Prostate gland (tissue), 2 donors: Measurements from ENCODE around the gene DUOX1. TPM values are rescaled to one million over a fixed set of nuclear protein-coding genes. Genes with fewer than 3 reads are reported as not detected.

Experiments used
- DNase-seq: peaks from one replicate; pipeline ENCODE4 v3.0.0-alpha.2; 2019; ENCODE audit warnings: low spot score
- H3K27ac ChIP-seq, 2 donors: fragments of 200-600 bp; sonication (generic); 2 replicates each; pipeline ENCODE4 v1.5.1; 2017 to 2019
- H3K27me3 ChIP-seq: fragments of 200-600 bp; sonication (generic); replicated peaks from 2 replicates; pipeline ENCODE4 v1.5.1; 2019; ENCODE audit not compliant: insufficient read depth
- H3K36me3 ChIP-seq, 2 donors: fragments of 200-600 bp; sonication (generic); 1 replicate in 1 of 2; 2 replicates in 1 of 2; pipeline versions ENCODE4 v1.5.1 to v1.8.1; 2017 to 2019
- H3K4me1 ChIP-seq: fragments of 200-600 bp; sonication (generic); replicated peaks from 2 replicates; pipeline ENCODE4 v1.5.1; 2019
- H3K4me3 ChIP-seq, 2 donors: fragments of 200-600 bp; sonication (generic); 2 replicates each; pipeline ENCODE4 v1.5.1; 2017 to 2019
- H3K9me3 ChIP-seq: fragments of 200-600 bp; sonication (generic); 2 replicates; pipeline ENCODE4 v1.5.1; 2017
- CTCF ChIP-seq, 4 experiments: fragments of 200-600 bp in 2 of 4; fragments of 450-650 bp in 2 of 4; sonication (generic) in 2 of 4; IDR thresholded peaks; 1 replicate in 3 of 4; 2 replicates in 1 of 4; pipeline ENCODE4 v1.5.1; 2016 to 2019; ENCODE audit warnings: antibody characterized with exemption in 4 of 4, mild to moderate bottlenecking in 2 of 4, moderate library complexity in 2 of 4
- POLR2A ChIP-seq: fragments of 450-650 bp; IDR thresholded peaks from one replicate; pipeline ENCODE4 v1.6.1; 2016; ENCODE audit warnings: antibody characterized with exemption, mild to moderate bottlenecking
- POLR2AphosphoS5 ChIP-seq: sonication (generic); formaldehyde crosslinking; IDR thresholded peaks from one replicate; pipeline ENCODE4 v1.6.1; 2017; ENCODE audit warnings: antibody characterized with exemption
- WGBS: methylation state at CpG from one replicate; pipeline ENCODE4 v1.1.5; 2018; 5-methylcytosine and 5-hydroxymethylcytosine counted together
- intact Hi-C: fragments of 100-400 bp; cut with DNase I; formaldehyde crosslinking; loops from one replicate; pipeline ENCODE4 v1.14.2; 2022
- total RNA-seq, 2 donors: library from RNA; depleted of rRNA; stranded (reverse); fragments of >200 nt; gene quantifications; one replicate each; pipeline ENCODE4 v1.1.0, GENCODE V29; 2016

The DUOX1 gene
- total RNA-seq, 2 donors from 2014 or later: 18.4 to 32.1 TPM

- Histone ChIP-seq H3K4me1 (no peaks in the 10 kb centered on the region), H3K4me3 (no peak overlapping the region), H3K9me3 (no peaks in the 10 kb centered on the region), H3K36me3 (no peaks in the 10 kb centered on the region), H3K27ac (peak overlapping the region in 1 of 2 donors; percentile 99), H3K27me3 (no peaks in the 10 kb centered on the region)
- TF ChIP-seq CTCF (IDR thresholded peaks at IDR 0.05) (no peak), POLR2A (no peak), POLR2AphosphoS5 (no peak)
- intact Hi-C loops: loop anchor here (5.0 kb wide), 1 partner anchor 180 kb away; the partner anchor contains the start of gene GATM
- no peak for DNase-seq
- 44% methylated on average over 3 of the region's 3 CpGs for WGBS
These were observed 67.7 kb downstream of the DUOX1 start for GRCh38 chr15:45197512-45197911.

- DNase-seq: peak; percentile 96
- Histone ChIP-seq H3K9me3 (no peaks in the 10 kb centered on the region), H3K27ac (peak overlapping the region; percentile 99), H3K27me3 (no peaks in the 10 kb centered on the region), H3K4me3 (peak overlapping the region; percentile 55 to 58), H3K4me1 (no peaks in the 10 kb centered on the region), H3K36me3 (no peaks in the 10 kb centered on the region)
- WGBS: under 1% methylated on average over 42 of the region's 42 CpGs
- TF ChIP-seq CTCF (IDR thresholded peaks at IDR 0.05) (peak; percentile 65 to 86 (median 80)), POLR2A (peak; percentile 89), POLR2AphosphoS5 (peak; percentile 97)
- intact Hi-C loops: loop anchor here (2.0 to 5.0 kb wide), 2 partner anchors 32 to 179 kb away; partner anchors contain the start of gene GATM
These were observed 68.7 kb downstream of the DUOX1 start for GRCh38 chr15:45198337-45199135.

- intact Hi-C loops: loop anchor here (2.0 to 5.0 kb wide), 2 partner anchors 32 to 178 kb away; partner anchors contain the start of gene GATM
- no peak for TF ChIP-seq CTCF (IDR thresholded peaks at IDR 0.05)
- TF ChIP-seq POLR2AphosphoS5: no peak
- no peak for TF ChIP-seq POLR2A
- Histone ChIP-seq H3K4me1 (no peaks in the 10 kb centered on the region), H3K9me3 (no peaks in the 10 kb centered on the region), H3K27ac (peak overlapping the region; percentile 99), H3K36me3 (no peaks in the 10 kb centered on the region), H3K4me3 (peak overlapping the region; percentile 55 to 58), H3K27me3 (no peaks in the 10 kb centered on the region)
- under 1% methylated on average over 25 of the region's 25 CpGs for WGBS
- DNase-seq: peak; percentile 15
These were observed 69.5 kb downstream of the DUOX1 start for GRCh38 chr15:45199136-45199810.

- intact Hi-C loops: loop anchor here (2.0 kb wide), 1 partner anchor 13 kb away; the partner anchor contains the start of gene SHF
- Histone ChIP-seq H3K4me1 (no peaks in the 10 kb centered on the region), H3K27me3 (no peaks in the 10 kb centered on the region), H3K36me3 (no peaks in the 10 kb centered on the region), H3K4me3 (peak overlapping the region; percentile 55 to 58), H3K27ac (peak overlapping the region; percentile 99), H3K9me3 (no peaks in the 10 kb centered on the region)
- TF ChIP-seq POLR2AphosphoS5: peak; percentile 96
- TF ChIP-seq CTCF (IDR thresholded peaks at IDR 0.05): no peak
- TF ChIP-seq POLR2A: peak; percentile 95
- WGBS: under 1% methylated on average over 34 of the region's 34 CpGs
- peak; percentile 99 for DNase-seq
These were observed 70.4 kb downstream of the DUOX1 start for GRCh38 chr15:45200001-45200798.
